ENCODE measurements around the gene SLCO2B1.
A peak's percentile ranks its signal among the peaks of the same experiment; 100 is the strongest.

SLCO2B1 gene

DNA sequence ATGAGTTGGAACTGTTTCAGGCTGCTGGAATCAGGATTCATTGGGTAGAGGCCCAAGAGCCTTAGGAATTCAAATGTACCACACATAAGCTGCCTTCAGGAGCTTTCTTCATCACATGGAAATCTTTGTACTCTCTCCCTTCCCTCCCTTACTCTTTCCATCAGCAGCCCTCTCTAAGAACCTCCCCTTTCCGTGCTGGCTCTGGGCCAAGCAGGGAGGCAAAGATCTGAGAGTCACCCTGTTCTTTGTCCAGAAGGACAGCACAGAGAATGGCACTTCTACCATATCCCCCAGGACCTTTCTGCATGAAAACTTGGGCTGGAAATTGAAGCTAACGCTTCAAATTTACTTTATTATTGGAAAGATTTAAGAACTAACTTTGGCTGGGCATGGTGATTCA lies 69.0 kb downstream of the SLCO2B1 start:
- in situ Hi-C loops (cut with HindIII; ENCODE audit: low sequenced_read_pairs): no loop called here
- DNase-seq (ENCODE audit: low read depth, low spot score): no peak
- TF ChIP-seq, protein P1, sequence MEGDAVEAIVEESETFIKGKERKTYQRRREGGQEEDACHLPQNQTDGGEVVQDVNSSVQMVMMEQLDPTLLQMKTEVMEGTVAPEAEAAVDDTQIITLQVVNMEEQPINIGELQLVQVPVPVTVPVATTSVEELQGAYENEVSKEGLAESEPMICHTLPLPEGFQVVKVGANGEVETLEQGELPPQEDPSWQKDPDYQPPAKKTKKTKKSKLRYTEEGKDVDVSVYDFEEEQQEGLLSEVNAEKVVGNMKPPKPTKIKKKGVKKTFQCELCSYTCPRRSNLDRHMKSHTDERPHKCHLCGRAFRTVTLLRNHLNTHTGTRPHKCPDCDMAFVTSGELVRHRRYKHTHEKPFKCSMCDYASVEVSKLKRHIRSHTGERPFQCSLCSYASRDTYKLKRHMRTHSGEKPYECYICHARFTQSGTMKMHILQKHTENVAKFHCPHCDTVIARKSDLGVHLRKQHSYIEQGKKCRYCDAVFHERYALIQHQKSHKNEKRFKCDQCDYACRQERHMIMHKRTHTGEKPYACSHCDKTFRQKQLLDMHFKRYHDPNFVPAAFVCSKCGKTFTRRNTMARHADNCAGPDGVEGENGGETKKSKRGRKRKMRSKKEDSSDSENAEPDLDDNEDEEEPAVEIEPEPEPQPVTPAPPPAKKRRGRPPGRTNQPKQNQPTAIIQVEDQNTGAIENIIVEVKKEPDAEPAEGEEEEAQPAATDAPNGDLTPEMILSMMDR (IDR thresholded peaks at IDR 0.05; ENCODE audit: low read depth, low read length): no peak
- H3K4me3 ChIP-seq (ENCODE audit: low read depth, low read length): no peak overlapping the region

DNA sequence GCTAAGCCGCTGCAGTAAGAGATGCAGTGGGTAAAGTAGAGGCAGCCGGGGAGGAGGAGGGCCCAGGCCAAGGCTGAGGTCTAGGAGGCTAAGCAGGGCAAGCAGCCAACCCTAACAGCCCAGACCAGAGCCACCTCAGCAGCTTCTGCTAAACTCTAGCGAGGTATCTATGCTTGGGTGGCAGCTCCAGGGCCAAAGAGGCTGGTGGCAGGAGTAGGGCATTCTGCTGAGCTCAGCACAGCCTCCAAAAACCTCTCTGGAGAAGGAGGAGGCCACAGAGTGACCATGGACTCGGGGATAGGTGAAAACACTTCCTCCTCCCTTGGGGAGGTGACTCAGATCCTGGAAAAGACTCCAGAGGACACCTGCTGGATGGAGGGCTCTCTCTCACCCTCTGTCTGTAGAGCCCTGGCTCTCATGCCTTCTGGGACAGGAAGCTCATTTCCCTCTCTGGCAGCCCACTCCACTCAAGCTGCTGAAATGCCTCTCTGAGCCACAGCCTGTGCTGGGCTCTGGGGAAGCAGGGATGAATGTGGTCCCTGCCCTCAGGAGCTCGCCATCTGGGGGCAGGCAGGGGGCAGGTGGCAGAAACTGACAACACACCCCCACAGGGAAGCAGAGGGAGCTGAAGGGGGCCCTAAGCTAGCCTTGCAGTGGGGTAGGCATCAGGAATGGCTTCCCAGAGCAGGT lies 73.2 kb downstream of the SLCO2B1 start:
- H3K4me3 ChIP-seq (ENCODE audit: low read depth, low read length): no peak overlapping the region
- no peak for DNase-seq (ENCODE audit: low read depth, low spot score)
- in situ Hi-C loops (cut with HindIII; ENCODE audit: low sequenced_read_pairs): no loop called here
- TF ChIP-seq, protein P1 (IDR thresholded peaks at IDR 0.05; ENCODE audit: low read depth, low read length): no peak

DNA sequence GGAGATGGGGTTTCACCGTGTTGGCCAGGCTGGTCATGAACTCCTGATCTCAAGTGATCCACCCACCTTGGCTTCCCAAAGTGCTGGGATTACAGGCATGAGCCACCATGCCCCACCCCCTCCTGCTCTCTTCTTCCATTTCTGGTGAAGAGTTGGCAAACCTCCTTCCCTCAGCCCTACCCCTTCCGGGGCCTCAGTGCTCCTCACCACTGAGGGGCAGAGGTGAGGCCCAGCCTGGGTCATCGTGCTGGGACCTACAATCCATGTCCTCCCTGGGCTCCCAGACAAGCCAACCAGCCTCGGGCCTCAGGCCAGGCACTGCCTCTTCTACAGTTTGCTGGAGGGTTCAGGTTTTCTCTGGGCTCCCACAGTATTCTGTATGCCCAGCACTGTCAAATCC lies 74.9 kb downstream of the SLCO2B1 start:
- no peak for DNase-seq (ENCODE audit: low read depth, low spot score)
- no peak overlapping the region for H3K4me3 ChIP-seq (ENCODE audit: low read depth, low read length)
- TF ChIP-seq, protein P1 (IDR thresholded peaks at IDR 0.05; ENCODE audit: low read depth, low read length): no peak
- in situ Hi-C loops (cut with HindIII; ENCODE audit: low sequenced_read_pairs): no loop called here

GRCh38 chr11:75229466-75229865 lies 78.6 kb downstream of the SLCO2B1 start:
- H3K4me3 ChIP-seq (ENCODE audit: low read depth, low read length): no peak overlapping the region
- TF ChIP-seq, protein P1 (IDR thresholded peaks at IDR 0.05; ENCODE audit: low read depth, low read length): no peak
- no peak for DNase-seq (ENCODE audit: low read depth, low spot score)
- in situ Hi-C loops (cut with HindIII; ENCODE audit: low sequenced_read_pairs): no loop called here

DNA sequence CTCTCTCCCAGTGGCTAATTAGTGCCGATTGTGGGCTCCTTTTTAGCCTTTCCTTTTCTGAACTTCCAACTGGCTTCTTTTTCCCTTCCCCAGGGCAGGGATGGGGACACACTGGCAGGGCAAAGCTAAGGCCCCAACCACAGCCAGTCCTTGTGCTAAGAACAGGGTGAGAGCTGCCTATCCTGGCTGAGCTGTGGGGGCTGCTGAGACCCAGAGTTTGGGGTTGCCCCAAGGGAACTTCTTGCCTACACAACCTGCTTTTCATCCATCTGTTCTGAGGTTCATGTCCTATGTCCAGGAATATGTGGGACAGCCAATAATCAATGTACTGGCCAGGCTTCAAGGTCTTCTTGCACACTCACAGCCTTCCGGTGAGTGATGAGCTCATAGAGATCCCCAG lies 79.7 kb downstream of the SLCO2B1 start:
- H3K4me3 ChIP-seq (ENCODE audit: low read depth, low read length): no peak overlapping the region
- no peak for DNase-seq (ENCODE audit: low read depth, low spot score)
- in situ Hi-C loops (cut with HindIII; ENCODE audit: low sequenced_read_pairs): no loop called here
- TF ChIP-seq, protein P1 (IDR thresholded peaks at IDR 0.05; ENCODE audit: low read depth, low read length): no peak

DNA sequence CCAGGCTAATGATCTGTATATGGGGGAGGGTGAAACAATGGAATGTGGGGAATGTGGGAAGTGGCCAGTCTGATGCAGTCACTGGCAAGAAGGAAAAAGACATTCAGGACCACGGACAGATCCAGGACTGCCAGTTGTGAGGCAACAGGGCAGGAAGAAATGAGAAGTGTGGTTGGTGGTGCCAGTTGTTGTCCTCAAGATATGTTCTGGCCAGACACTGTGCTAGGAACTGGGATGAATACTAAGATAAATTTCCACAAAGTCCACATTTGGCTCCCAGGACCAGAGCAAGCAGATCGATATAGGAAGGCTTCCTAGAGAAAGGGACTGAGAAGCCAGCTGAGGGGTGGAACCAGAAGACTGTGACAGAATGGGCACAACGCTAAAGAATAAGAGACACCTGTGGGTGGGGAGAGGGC lies 82.9 kb downstream of the SLCO2B1 start:
- in situ Hi-C loops (cut with HindIII; ENCODE audit: low sequenced_read_pairs): no loop called here
- TF ChIP-seq, protein P1 (IDR thresholded peaks at IDR 0.05; ENCODE audit: low read depth, low read length): no peak
- H3K4me3 ChIP-seq (ENCODE audit: low read depth, low read length): no peak overlapping the region
- DNase-seq (ENCODE audit: low read depth, low spot score): peak; percentile 47

All from astrocyte of the spinal cord (primary cell).